Myocyte (in vitro differentiated cells): ENCODE measurements around the gene SPDEF. TPM values are rescaled to one million over a fixed set of nuclear protein-coding genes. Genes with fewer than 3 reads are reported as not detected.

Source experiments
- DNase-seq: peaks from one replicate; pipeline ENCODE4 v3.0.0-alpha.2; 2012; ENCODE audit warnings: low read depth
- total RNA-seq: library from RNA; depleted of rRNA; stranded (reverse); fragments of >200 nt; gene quantifications from 2 replicates; pipeline ENCODE4 v1.2.3, GENCODE V29; 2014

The SPDEF gene
- total RNA-seq, 1 donor from 2014 or later = not detected

- no peak for DNase-seq
These were observed 27.9 kb upstream of the SPDEF start for GRCh38 chr6:34583861-34584604.

- no peak for DNase-seq
These were observed 27.3 kb upstream of the SPDEF start for GRCh38 chr6:34583461-34583860.

- no peak for DNase-seq
These were observed 25.4 kb upstream of the SPDEF start for GRCh38 chr6:34581561-34581920.

- no peak for DNase-seq
These were observed 24.8 kb upstream of the SPDEF start for GRCh38 chr6:34580707-34581560.

GRCh38 chr6:34578445-34579262 lies 22.5 kb upstream of the SPDEF start:
- no peak for DNase-seq

GRCh38 chr6:34576286-34576955 lies 20.3 kb upstream of the SPDEF start:
- no peak for DNase-seq

GRCh38 chr6:34575326-34575725 lies 19.2 kb upstream of the SPDEF start:
- DNase-seq = no peak

- DNase-seq = no peak
These were observed 18.6 kb upstream of the SPDEF start for GRCh38 chr6:34574647-34575293.

GRCh38 chr6:34573567-34574183 lies 17.5 kb upstream of the SPDEF start:
- no peak for DNase-seq

- no peak for DNase-seq
These were observed 16.5 kb upstream of the SPDEF start for GRCh38 chr6:34572585-34572984.

GRCh38 chr6:34572021-34572420 lies 15.9 kb upstream of the SPDEF start:
- no peak for DNase-seq

- DNase-seq = no peak
These were observed 15.3 kb upstream of the SPDEF start for GRCh38 chr6:34571388-34571787.

GRCh38 chr6:34570066-34570833 lies 14.1 kb upstream of the SPDEF start:
- no peak for DNase-seq

- DNase-seq = no peak
These were observed 13.3 kb upstream of the SPDEF start for GRCh38 chr6:34569361-34569973.

GRCh38 chr6:34568341-34569201 lies 12.4 kb upstream of the SPDEF start:
- no peak for DNase-seq

GRCh38 chr6:34566830-34567546 lies 10.9 kb upstream of the SPDEF start:
- DNase-seq = no peak

GRCh38 chr6:34565722-34566137 lies 9.6 kb upstream of the SPDEF start:
- DNase-seq = no peak
